DND-41 (cell line): Measurements from ENCODE around the gene GCLC.

ENCODE experiments used
- ATAC-seq: fragments of 200-7000 bp; cut with Tn5 transposase; 3 replicates; pipeline ENCODE4 v1.9.1; 2021; ENCODE audit warnings: low read depth; ENCODE audit not compliant: insufficient read depth
- DNase-seq: peaks from one replicate; pipeline ENCODE4 v3.0.0-alpha.2; 2020
- H2AFZ ChIP-seq: 2 replicates; pipeline ENCODE4 v1.6.0; 2012; ENCODE audit warnings: low read depth, low read length
- H3K27ac ChIP-seq: 2 replicates; pipeline ENCODE4 v1.5.1; 2012; ENCODE audit warnings: low read length, inconsistent platforms
- H3K27me3 ChIP-seq: fragments of 200-600 bp; sonication (generic); 2 replicates; pipeline ENCODE4 v1.6.0; 2012; ENCODE audit warnings: low read length, mild to moderate bottlenecking, inconsistent platforms; ENCODE audit not compliant: insufficient read depth, poor library complexity
- H3K36me3 ChIP-seq: 2 replicates; pipeline ENCODE4 v1.5.1; 2012; ENCODE audit warnings: low read length, inconsistent platforms; ENCODE audit not compliant: insufficient read depth
- H3K4me1 ChIP-seq: 2 replicates; pipeline ENCODE4 v1.5.1; 2012; ENCODE audit warnings: mild to moderate bottlenecking, low read length; ENCODE audit not compliant: insufficient read depth
- H3K4me2 ChIP-seq: 2 replicates; pipeline ENCODE4 v1.6.0; 2012; ENCODE audit warnings: mild to moderate bottlenecking, moderate library complexity, low read length, inconsistent platforms; ENCODE audit not compliant: insufficient read depth
- H3K4me3 ChIP-seq, 2 experiments: fragments of 200-600 bp in 1 of 2; shearing (Covaris generic) in 1 of 2; 2 replicates each; pipeline ENCODE4 v1.5.1; 2012 to 2016; ENCODE audit warnings: inconsistent platforms in 2 of 2, low read length in 2 of 2, mild to moderate bottlenecking in 2 of 2, low read depth in 1 of 2, moderate library complexity in 1 of 2
- H3K79me2 ChIP-seq: 2 replicates; pipeline ENCODE4 v1.6.0; 2012; ENCODE audit warnings: low read length, inconsistent platforms; ENCODE audit not compliant: insufficient read depth
- H3K9ac ChIP-seq: 2 replicates; pipeline ENCODE4 v1.6.0; 2012; ENCODE audit warnings: low read depth, mild to moderate bottlenecking, inconsistent platforms, low read length, moderate library complexity
- H3K9me3 ChIP-seq: 2 replicates; pipeline ENCODE4 v1.5.1; 2012; ENCODE audit warnings: low read length, moderate library complexity, mild to moderate bottlenecking, inconsistent platforms; ENCODE audit not compliant: insufficient read depth, severe bottlenecking
- H4K20me1 ChIP-seq: 2 replicates; pipeline ENCODE4 v1.6.0; 2012; ENCODE audit warnings: low read length; ENCODE audit not compliant: insufficient read depth
- CTCF ChIP-seq: IDR thresholded peaks from 2 replicates; pipeline ENCODE4 v1.5.1; 2012; ENCODE audit warnings: borderline replicate concordance, low read length, moderate library complexity, mild to moderate bottlenecking; ENCODE audit not compliant: poor library complexity, severe bottlenecking; ENCODE audit errors: extremely low read depth
- EZH2 ChIP-seq: IDR thresholded peaks from 3 replicates; pipeline ENCODE4 v1.6.1; 2012; ENCODE audit warnings: borderline replicate concordance, low read depth, mild to moderate bottlenecking, moderate library complexity, low read length, inconsistent platforms; ENCODE audit not compliant: severe bottlenecking

The GCLC gene

GRCh38 chr6:53461041-53461656 lies 83.8 kb downstream of the GCLC start:
- no peak for ATAC-seq
- Histone ChIP-seq H3K36me3 (no peaks in the 10 kb centered on the region), H3K4me1 (no peaks in the 10 kb centered on the region), H3K4me3 (no peak overlapping the region), H3K4me2 (no peak overlapping the region), H3K9ac (no peak overlapping the region), H3K9me3 (no peaks in the 10 kb centered on the region), H4K20me1 (no peaks in the 10 kb centered on the region), H3K27me3 (no peaks in the 10 kb centered on the region), H3K27ac (no peak overlapping the region), H3K79me2 (no peaks in the 10 kb centered on the region), H2AFZ (no peak overlapping the region)
- TF ChIP-seq EZH2 (no peak), CTCF (no peak)
- no peak for DNase-seq

GRCh38 chr6:53458105-53458866 lies 86.6 kb downstream of the GCLC start:
- Histone ChIP-seq H3K79me2 (no peaks in the 10 kb centered on the region), H4K20me1 (no peaks in the 10 kb centered on the region), H2AFZ (no peak overlapping the region), H3K36me3 (no peaks in the 10 kb centered on the region), H3K27me3 (no peaks in the 10 kb centered on the region), H3K4me3 (no peak overlapping the region), H3K4me2 (no peak overlapping the region), H3K4me1 (no peaks in the 10 kb centered on the region), H3K9ac (no peak overlapping the region), H3K9me3 (no peaks in the 10 kb centered on the region), H3K27ac (no peak overlapping the region)
- no peak for DNase-seq
- TF ChIP-seq EZH2 (no peak), CTCF (no peak)
- no peak for ATAC-seq

- no peak overlapping the region for H3K27ac ChIP-seq
- H3K9ac ChIP-seq: no peak overlapping the region
- no peak for DNase-seq
- ATAC-seq: no peak
- TF ChIP-seq EZH2: no peak
- no peak for TF ChIP-seq CTCF
- no peak overlapping the region for H3K4me3 ChIP-seq
- H2AFZ ChIP-seq: no peak overlapping the region
- no peaks in the 10 kb centered on the region for H3K9me3 ChIP-seq
- no peaks in the 10 kb centered on the region for H3K27me3 ChIP-seq
- H4K20me1 ChIP-seq: no peaks in the 10 kb centered on the region
- H3K4me1 ChIP-seq: no peaks in the 10 kb centered on the region
- H3K36me3 ChIP-seq: no peaks in the 10 kb centered on the region
- no peaks in the 10 kb centered on the region for H3K79me2 ChIP-seq
- H3K4me2 ChIP-seq: no peak overlapping the region
These were observed 88.1 kb downstream of the GCLC start for GRCh38 chr6:53456809-53457208.
